Stimulated activated CD8-positive, alpha-beta memory T cell treated with anti-CD3 and anti-CD28 coated beads, Interleukin-4, amount 100 ng/mL, for 4 hours (primary cell): ENCODE data around the gene RETREG1.

ENCODE experiments used
- DNase-seq, 2 donors: peaks; one replicate each; pipeline ENCODE4 v3.0.0-alpha.2; 2020; ENCODE audit warnings: low read depth in 2 of 2, low spot score in 1 of 2

RETREG1 gene

DNA sequence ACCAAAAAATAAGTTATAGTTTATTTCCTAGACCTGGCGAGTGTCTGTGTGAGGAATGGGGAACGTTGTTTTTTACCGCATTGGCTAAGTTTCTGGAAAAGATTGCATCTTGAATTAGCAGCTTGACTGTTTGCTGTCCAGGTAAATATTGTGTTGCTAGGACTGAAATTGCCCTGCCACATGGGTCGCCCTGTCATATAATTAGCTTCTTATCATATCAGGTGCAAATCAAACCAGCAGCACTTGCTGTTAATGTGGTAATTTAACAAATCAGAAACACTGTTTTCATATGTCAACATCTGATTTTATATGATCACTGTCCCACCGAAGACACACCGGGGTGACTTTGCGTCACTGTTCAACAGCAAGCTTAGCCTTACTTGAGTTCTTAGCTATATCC, 87.5 kb downstream of the RETREG1 start:
- DNase-seq: no peak

DNA sequence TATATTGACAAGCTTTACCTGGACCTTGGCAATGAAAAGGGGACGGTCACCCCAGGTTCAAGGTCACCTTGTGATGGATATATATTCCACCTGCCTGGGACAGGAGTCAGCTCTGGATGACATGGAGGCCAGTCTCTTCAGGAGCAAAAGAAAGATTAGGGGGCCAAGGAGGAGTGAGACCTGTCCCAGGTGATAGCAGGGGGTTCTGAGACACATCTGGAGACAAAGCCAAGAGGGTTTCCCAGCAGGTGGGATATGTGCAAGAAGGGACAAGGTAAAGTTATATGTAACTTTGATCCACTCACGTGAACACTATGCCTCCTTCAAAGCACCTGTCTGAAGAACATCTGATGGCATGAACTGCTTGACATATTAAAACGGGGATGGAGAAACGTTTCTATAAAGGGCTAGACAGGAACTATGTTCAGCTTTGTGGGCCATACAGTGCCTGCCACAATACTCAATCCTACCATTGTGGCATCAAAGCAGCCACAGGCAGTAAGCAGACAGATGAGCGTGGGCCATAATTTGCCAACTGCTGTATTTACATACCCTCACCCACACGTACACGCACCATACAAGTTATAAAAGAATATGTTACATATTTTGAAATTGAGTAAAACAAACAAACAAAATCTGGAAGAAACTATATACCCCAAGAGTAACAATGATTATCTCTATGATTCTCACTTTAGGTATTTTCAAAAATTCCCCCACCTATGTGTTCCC, 88.3 kb downstream of the RETREG1 start:
- DNase-seq: no peak

DNA sequence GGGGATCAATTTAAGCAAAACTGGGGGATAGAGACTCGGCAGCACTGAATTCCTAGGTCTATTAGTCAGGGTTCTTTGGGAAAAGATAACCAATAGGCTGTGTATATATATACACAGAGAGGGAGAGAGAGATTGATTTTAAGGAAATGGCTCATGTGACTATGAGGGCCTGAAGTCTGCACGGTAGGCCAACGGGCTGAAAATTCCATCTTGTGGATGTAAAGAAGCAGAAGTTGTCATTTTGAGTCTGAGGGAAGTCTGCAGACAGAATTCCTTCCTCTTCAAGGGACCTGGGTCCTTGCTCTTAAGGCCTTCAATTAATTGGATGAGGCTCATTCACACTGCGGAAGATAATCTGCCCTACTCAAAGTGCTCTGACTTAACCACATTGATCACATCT, 91.1 kb downstream of the RETREG1 start:
- DNase-seq: no peak

DNA sequence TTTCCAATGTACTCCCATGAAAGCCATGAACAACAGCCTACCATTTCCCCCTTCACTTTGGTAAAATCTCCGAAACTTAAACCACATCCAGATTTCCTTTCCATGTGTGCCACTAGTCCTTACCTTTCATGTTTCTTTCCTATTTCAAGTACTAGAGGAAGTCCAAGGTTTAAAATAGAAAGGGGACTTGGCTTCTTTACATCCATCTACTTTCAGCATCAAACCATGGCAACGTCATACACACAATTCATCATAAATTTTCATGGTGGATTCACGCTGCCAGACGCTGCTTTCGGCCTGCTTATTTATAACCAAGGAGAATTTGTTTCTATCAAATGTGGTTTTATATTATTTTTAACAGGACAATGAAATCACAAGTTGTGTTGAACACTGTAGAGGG, 92.5 kb downstream of the RETREG1 start:
- DNase-seq: no peak

DNA sequence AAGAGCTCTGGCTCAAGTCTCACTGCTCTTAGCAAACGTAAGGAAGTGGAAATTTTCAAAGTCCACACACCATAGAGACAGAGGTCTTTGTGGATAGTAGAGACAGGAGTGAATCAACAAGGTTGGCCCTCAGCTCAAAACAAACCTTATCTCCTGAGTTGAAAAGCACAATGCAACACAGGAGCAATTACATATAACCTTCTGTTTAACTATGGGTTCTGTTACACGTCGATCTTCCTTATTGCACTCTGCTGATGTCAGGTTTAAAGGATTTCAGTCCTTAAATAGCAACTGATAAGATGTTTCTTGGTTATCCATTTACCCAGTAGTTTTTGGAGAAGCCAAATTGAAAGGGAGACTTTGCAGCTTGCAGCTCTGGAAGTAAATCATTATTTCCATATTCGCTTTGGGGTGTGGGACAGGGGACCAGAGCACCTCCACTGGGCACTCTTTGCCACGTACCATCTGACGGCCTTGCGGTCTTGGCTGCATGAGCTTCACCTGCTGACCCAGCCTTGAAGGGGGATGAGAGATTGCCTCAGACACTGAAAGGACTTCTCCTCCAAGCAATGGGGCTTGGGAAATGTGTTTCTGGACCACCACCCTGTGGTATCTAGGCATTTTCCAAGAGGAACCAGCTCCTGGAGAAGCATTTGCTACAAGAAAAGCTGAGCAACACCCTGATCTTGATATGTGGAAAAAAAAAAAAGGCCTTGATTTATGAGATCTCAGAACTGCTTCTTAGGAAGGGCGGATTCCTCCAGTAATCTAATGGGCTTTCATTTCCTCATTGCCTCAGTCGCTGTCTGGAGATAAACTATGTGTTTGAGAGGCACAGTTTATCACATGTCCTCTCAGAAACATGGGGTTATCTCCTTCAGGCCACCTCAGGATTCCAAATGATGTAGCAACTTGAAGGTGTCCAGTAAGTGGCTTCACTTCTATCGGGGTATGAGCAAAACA, 95.0 kb downstream of the RETREG1 start:
- DNase-seq: no peak

DNA sequence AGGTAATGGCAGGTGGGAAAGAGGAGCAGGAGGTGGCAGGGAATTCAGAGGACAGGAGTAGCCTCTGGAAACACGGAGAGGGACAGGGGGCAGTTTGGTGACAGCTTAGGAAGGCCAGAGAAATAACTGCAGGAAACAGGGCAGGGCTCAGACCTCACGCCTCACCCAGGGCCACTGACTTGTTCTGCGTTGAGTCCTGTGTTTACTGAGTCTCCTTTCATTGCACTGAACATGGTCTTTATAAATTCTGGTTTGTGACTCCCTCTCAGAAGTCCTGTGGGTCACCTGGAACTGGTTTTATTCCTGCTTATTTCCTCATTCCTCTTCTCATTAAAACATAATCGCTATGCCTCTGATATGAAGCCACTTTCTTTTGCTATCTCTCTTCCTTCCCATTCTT, 96.0 kb downstream of the RETREG1 start:
- DNase-seq: no peak

DNA sequence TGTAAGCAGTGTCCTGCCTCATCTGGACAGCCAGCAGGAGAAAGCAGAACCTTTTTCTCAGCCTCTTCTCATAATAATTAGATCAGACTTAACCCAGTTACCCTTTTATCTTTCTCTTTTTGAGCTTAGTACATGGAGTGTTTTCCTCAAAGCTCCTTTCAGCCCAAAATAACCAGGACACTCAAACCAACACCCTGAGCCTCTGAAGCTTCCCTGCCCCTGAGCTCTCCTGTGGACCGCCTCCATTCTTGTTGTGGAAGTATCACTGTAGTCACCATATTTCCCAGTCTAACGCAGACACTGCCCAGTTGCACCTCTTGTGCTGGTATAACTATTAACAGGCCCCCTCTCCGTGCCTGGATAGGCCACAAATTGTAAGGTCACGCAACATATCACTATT, 97.4 kb downstream of the RETREG1 start:
- DNase-seq: no peak

DNA sequence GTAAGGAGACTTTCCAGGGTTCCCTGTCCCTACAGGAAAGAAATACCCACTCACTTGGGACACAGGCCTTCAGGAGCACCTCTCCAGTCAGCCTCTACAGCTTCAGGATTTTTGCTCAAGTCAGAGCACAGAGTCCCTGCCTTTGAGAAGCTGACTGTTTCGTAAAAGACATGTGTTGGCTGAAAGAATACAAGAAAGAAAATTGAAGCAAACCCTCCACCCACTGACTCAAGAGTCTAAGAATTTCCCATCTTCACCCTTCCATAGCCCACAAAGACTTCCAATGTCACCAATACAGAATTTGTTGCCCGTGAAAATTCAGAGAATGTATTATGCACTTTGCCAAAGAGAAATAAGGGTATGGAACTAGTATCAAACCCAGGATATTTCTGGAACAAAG, 98.2 kb downstream of the RETREG1 start:
- DNase-seq: no peak

DNA sequence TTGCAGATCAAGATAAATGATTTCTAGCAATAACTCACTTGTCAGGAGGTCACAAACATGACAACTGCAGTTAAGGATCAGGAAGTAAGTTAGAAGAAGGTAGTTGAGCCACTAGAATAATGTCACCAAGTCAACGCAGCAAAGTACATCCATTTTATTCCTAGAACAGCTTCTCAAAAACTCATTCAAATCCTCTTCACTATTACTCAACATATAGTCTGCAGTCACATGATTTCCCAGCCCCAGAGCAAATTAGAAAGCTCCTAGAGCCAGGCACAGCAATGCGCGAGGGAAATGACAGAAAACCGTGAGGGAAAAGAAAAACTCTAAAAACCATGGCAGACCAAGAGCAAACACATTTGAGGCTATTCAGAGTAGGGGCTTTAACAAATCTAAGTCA, 101.3 kb downstream of the RETREG1 start:
- DNase-seq: no peak

DNA sequence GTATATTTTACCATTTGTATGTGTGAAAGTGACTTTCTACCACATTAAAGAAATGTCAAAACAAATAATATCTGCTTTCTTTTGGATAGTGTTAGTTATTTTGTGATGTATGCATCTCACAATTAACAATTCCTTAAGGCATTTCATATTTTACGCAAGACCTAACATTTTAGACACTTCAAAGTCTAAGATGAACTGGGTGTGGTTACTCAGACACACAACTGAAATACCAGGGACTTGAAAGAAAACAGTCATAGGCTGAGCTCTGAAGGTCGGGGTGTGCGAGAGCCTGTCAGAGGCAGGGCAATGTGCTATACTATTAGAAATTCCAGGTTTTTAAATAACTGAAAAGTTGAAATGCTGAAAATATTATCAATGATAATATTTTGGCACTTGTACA, 106.7 kb downstream of the RETREG1 start:
- no peak for DNase-seq

DNA sequence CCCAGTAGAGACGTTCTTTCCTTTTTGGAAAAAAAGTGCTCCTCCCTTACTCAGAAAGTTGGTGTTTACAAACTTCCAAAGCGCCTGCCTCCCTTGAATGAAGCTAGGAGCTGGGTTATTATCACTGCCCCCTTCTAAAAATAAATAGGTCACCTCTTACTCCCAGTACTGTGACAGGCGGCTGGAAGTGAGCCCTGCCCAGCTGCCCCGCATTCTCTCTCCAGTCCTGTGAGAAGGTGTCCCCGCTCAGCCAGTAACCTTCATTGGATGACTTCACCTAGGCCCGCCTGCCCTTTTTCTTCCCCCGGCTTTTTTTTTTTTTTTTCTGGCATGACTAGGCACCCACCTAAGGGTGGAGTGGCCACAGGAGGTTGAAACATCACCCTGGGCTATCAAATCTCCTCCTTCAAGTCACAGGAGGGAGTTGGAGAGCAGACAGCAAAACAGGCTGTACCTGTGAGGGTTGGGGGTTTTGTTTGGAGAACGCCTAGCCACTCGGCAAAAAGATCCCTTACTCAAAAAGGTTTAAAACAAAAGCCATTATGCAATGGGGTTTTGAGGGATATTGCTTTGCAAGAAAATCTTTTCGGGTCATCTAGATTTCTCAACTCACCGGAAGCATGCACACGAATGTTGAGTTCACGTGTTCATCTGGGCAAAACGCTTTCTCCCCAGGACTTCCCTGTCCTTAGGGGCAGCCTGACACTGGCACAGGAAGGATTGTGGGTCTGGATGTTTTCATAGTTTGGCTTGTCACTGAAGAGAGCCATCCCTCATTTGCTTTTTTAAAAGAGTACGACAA, 107.9 kb downstream of the RETREG1 start:
- DNase-seq: no peak

DNA sequence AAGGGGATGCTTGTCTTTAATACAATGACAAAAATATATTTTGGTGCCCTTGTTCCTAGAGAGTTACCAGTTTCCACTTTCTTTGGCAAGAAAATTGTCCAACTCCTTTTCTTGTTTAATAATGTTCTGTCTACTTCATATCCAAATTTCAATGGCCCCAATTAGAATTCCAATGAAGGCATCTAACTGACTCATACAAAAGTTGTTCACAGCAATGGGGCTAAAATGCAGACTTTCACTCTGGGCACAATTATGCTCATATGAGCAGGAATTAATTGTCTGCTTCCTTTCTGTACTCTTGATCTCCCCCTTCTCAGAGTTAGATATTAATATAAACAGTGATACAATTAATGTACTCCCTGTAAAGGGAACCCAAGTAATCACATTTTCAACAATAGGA, 109.1 kb downstream of the RETREG1 start:
- no peak for DNase-seq

DNA sequence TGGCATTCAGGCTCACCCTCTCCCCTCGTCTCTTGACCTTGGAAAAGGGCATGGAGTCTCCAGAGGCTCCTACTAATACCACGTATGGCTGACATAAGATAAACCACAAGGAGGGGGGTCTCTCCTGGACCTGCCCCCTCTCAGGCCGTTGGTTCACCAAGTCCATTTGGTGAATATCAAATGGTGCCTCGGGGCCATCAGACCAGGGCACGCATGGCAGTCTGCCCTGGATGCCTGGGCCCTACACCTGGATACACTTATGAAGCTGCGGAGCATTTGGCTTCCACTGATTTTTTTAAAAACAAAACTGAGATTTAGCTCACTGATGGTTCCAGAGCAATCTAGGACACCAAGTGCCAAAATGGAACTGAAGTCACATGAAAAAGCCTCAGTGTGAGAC, 110.9 kb downstream of the RETREG1 start:
- DNase-seq: no peak

DNA sequence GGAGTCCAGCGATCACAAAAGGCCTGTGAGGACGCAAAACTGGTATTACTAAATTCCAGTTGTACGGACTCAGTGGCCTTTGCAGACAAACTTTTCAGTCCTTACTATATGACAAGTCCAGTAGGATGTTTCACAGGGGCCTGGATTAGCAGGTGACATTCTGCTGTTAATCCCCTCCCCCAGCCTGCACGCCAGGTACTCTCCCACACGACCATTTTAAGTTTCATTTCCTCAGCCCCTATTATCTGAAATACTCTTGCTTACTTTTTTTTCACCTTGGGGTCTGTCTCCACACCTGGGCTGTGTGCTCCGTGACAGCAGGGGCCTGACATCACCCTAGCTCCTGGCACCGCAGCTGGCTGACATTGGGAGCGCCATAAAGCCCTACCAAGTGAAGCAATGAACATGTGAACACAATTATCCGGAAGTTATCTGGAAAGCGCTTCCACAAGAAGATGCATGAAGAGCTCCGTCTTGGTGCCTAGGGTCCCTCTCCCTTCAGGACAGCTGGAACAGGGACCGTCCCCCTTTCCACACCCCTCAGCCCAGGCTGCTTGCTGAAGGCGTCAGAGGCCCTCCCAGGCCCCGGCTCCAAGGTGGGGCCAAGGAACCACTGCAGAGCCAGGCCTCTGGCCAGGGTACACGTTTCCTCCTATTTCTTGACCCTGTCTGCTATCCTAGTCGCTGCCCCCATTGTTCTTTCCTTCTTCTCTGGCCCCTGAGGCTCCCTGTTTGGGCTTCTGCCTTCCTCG, 111.5 kb downstream of the RETREG1 start:
- DNase-seq: no peak

DNA sequence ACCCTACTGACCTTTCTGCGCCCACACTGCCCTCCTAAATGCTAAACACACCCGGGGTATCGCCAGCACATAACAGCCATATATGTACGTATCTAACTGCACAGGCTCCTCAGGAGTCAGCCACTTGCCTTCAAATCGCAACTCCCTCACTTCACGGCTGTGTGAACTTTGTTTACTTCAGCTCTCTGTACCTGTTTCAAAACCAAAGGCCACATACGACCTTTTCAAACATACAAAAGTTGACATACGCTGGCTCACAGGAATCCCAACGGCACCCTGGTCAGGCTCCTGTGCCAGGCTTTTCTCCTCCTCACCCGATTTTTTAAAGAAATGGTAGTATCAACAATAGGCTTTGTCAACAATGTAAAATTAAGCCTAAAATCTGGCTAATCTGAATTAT, 112.2 kb downstream of the RETREG1 start:
- DNase-seq: no peak

DNA sequence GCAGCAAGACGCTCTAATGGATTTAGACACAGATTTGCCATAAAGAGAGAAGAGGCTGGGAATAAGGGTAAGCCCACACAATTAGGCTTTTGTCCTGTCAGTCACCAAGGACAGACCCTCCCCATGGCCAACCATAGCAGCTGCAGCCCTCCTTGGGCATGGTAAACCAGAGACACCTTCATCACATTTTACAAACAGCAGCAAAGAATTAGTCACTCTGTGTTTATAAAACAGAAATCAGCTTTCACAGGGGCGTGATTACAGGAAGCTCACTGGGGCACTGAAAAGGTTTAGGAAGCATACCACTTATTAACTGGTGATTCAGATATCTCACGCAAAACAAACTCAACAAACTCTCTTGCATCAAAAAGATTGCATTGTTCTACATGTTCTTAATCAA, 113.9 kb downstream of the RETREG1 start:
- no peak for DNase-seq

DNA sequence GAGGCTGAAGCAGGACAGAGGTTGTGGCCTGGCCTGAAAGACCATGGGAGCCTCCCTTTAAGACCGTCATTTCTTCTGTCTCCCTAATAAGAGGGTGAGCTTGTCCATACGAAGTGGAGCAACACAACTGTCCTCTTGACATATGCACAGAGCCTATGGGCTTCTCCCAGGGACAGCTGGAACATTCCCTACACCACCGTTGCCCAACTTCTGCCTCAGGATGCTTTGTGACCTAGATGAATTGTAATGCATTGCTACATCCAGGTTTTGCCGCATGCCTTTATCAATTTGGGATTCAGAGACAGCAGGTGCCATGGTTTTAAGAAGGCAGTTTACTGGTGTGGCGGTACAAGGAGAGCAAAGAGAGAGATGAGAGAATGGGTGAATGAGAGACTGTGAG, 116.8 kb downstream of the RETREG1 start:
- DNase-seq: no peak

DNA sequence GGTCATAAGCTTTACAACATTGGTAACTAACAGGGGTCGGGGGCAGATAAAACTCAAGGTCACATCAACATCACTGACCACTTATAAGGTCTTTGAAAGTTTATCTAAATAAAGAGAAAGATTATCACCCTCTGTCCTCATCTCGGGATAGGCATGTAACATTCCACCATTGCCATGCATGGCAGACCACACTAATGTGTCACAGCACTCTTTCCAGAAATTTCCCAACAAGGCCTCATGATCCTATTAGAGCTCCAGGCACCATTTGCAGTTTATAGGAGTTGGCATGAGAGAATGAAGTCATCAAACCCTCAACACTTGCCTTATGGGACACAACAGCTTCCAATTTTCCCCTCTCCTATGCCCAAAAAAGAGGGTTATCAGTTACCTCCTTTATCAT, 119.3 kb downstream of the RETREG1 start:
- DNase-seq: no peak

DNA sequence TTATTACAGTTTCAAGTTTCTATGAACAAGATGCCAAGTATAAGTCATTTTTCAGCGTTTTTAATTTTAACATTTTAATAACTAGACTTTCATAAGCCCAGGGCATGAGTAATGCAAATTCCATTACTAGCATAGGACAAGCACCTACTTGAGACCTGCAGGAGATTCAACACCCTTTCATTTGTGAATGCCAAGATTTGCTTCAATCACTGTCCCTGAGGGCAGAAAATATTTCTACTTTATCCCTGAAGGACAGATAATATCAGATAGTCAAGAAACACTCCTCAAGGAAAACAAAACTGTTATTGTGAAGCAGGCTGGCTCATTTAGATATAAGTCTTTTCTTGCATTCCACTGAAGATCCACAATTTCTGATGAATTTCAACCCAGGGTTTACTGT, 123.5 kb downstream of the RETREG1 start:
- no peak for DNase-seq

DNA sequence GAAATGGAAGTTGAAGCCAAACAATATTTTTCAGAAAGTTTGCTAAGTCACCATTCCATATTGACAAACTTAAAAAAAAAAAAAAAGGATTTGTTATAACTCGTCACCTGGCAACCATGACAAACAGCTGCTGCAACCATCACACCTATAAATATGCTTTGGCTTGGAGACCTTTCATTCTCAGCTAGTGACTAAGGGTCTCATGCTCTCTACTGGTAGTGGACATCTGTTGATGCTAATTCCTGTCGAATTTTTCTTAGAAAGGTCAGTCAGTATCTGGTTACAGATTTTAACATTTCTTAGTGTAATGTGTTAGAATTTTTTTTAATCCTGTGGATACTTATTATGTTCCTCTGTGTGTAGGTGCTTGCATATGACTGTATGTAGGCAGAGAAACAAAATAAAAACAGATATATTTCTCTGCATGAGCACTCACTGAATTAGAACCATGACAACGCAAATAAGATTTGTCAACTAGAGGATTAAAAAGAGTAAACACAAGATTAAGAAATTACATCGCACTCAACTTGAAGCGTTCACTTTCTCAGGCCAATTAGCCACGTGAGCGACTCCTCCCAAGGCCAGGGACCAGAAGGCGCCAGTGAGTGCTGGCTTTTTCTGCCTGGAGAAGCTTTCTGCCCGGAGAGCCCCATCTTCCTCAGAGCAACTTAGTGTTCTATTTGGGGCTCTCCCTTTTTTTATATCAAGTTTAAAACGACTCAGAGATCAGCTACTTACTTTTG, 124.2 kb downstream of the RETREG1 start:
- no peak for DNase-seq
